ENCODE data around the gene CACNA1A. TPM values are rescaled to one million over a fixed set of nuclear protein-coding genes. Genes with fewer than 3 reads are reported as not detected.
"Not testable (repeated sequence)": the region's sequence is repeated elsewhere in the genome, so short reads cannot be mapped to it uniquely, and the experiment has no call there.

The CACNA1A gene
- total and polyA plus RNA-seq, 2 of the 13 experiments (the other 11 are each of a cell fraction or from before 2014, with no cell fraction given), result not detected

DNA sequence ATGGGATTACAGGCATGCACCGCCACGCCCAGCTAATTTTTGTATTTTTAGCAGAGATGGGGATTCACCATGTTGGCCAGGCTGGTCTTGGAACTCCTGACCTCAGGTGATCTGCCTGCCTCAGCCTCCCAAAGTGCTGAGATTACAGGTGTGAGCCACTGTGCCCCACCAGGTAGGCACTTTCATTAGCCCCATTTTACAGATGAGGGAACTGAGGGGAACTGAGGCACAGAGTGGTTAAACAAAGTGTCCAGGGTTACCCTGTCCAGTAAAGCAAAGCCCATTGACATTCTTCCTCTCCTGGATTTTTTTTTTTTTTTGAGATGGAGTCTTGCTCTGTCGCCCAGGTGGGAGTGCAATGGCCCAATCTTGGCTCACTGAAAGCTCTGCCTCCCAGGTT lies 340.1 kb downstream of the CACNA1A start:
- H3K4me1 ChIP-seq (ENCODE audit: insufficient read depth, low read length), result peaks cover 71% of the 10 kb centered on the region
- H3K4me2 ChIP-seq (ENCODE audit: low read depth, low read length); H3K79me2 ChIP-seq (ENCODE audit: insufficient read depth, low read length); DNase-seq (ENCODE audit: low spot score); CTCF ChIA-PET (ENCODE audit: low intra/inter-chr PET ratio, low total read pairs); H2AFZ ChIP-seq (ENCODE audit: low read length); H3K36me3 ChIP-seq (replicated peaks in 1 of 2; ENCODE audit: control insufficient read depth in 1 of 2, insufficient read depth in 2 of 2, low read length in 2 of 2); H4K20me1 ChIP-seq (ENCODE audit: insufficient read depth, low read length); BruUV-seq (replicated peaks); H3K4me3 ChIP-seq (replicated peaks in 1 of 3; ENCODE audit: insufficient read depth in 1 of 3, low read depth in 2 of 3, low read length in 3 of 3); FAIRE-seq; H3K27me3 ChIP-seq (ENCODE audit: control insufficient read depth in 1 of 2, insufficient read depth in 2 of 2, low read length in 2 of 2); H3K9me3 ChIP-seq (ENCODE audit: low read length); in situ Hi-C loops (cut with HindIII; ENCODE audit: extremely low pct_ligation_motif_present, low pct_unique_long_range_greater_than_20kb); H3K27ac ChIP-seq (ENCODE audit: extremely low read length, insufficient read depth, low read length); ATAC-seq; H3K9ac ChIP-seq (ENCODE audit: insufficient read depth, low read depth, low read length): not testable (repeated sequence)
- intact Hi-C loops (cut with micrococcal nuclease; ENCODE audit: unreplicated experiment), result loop anchor here (2.0 kb wide), 1 partner anchor 15 kb away; the partner anchor contains the start of genes IER2 and STX10
- TF ChIP-seq ZNF629 (CRISPR knock-in tag; conservative IDR thresholded peaks at IDR 0.05), result peak; percentile 73
- POLR2A ChIA-PET, result interaction anchor here (0.9 to 10.2 kb wide), 5 partner anchors 11 to 29 kb away, joined by 4 to 108 read pairs (median 35); partner anchors contain the start of genes IER2 and STX10
- 94% methylated on average over 3 of the region's 3 CpGs for WGBS (ENCODE audit: low lambda C conversion rate)

DNA sequence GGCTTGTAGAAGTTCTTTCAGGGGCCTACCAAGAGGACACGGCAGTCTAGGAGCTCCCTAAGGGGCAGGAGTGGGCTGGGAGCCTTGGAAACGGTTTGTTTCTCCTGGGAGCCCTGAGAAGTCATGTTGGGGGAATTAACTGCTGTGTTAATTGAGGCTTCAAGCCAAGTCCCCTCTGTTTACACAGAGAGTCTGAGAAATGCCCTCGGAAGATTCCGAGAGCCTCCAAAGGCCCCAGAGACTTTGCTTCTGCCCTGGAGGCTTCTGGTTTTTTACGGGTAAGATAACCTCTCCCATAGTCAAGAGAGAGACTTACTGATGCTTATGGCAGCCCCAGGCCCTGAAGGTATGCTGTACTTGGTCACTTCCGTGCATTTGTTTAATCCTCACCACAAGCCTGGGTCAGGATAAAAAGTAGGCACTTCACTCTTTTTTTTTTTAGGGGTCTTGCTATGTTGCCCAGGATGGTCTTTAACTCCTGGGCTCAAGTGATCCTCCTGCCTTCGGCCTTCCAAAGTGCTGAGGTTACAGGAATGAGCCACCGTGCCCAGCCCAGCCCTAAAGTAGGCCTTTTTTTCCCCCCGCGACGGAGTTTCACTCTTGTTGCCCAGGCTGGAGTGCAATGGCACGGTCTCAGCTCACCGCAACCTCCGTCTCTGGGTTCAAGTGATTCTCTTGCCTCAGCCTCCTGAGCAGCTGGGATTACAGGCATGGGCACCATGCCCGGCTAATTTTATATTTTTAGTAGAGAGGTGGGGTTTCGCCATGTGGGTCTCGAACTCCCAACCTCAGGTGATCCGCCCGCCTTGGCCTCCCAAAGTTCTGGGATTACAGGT lies 340.9 kb downstream of the CACNA1A start:
- H3K9ac ChIP-seq (ENCODE audit: insufficient read depth, low read depth, low read length), result peak overlapping the region; percentile 97
- ChIA-PET CTCF (ENCODE audit: low intra/inter-chr PET ratio, low total read pairs) (no interaction called here), POLR2A (interaction anchor here (0.9 to 10.2 kb wide), 8 partner anchors 10 to 112 kb away, joined by 3 to 108 read pairs (median 18); partner anchors contain the start of genes IER2 and STX10)
- no peak for FAIRE-seq
- H3K4me3 ChIP-seq (replicated peaks in 1 of 3; ENCODE audit: insufficient read depth in 1 of 3, low read depth in 2 of 3, low read length in 3 of 3), result peak overlapping the region in 1 of 3 experiments; percentile 81; a peak in 2 of 6 replicates
- H4K20me1 ChIP-seq (ENCODE audit: insufficient read depth, low read length), result no peaks in the 10 kb centered on the region
- 81% methylated on average over 18 of the region's 19 CpGs for WGBS (ENCODE audit: low lambda C conversion rate)
- H3K27ac ChIP-seq (ENCODE audit: extremely low read length, insufficient read depth, low read length), result peak overlapping the region; percentile 99
- no peaks in the 10 kb centered on the region for H3K36me3 ChIP-seq (replicated peaks in 1 of 2; ENCODE audit: control insufficient read depth in 1 of 2, insufficient read depth in 2 of 2, low read length in 2 of 2)
- intact Hi-C loops (cut with micrococcal nuclease; ENCODE audit: unreplicated experiment) (no loop called here), in situ Hi-C loops (cut with HindIII; ENCODE audit: extremely low pct_ligation_motif_present, low pct_unique_long_range_greater_than_20kb) (no loop called here)
- peak overlapping the region; percentile 100 for H3K4me2 ChIP-seq (ENCODE audit: low read depth, low read length)
- TF ChIP-seq ZNF562 (CRISPR knock-in tag; IDR thresholded peaks at IDR 0.05; ENCODE audit: borderline replicate concordance), result no peak
- TF ChIP-seq, protein P1, sequence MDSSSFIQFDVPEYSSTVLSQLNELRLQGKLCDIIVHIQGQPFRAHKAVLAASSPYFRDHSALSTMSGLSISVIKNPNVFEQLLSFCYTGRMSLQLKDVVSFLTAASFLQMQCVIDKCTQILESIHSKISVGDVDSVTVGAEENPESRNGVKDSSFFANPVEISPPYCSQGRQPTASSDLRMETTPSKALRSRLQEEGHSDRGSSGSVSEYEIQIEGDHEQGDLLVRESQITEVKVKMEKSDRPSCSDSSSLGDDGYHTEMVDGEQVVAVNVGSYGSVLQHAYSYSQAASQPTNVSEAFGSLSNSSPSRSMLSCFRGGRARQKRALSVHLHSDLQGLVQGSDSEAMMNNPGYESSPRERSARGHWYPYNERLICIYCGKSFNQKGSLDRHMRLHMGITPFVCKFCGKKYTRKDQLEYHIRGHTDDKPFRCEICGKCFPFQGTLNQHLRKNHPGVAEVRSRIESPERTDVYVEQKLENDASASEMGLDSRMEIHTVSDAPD (CRISPR knock-in tag; IDR thresholded peaks at IDR 0.05), result no peak
- TF ChIP-seq, protein P2, sequence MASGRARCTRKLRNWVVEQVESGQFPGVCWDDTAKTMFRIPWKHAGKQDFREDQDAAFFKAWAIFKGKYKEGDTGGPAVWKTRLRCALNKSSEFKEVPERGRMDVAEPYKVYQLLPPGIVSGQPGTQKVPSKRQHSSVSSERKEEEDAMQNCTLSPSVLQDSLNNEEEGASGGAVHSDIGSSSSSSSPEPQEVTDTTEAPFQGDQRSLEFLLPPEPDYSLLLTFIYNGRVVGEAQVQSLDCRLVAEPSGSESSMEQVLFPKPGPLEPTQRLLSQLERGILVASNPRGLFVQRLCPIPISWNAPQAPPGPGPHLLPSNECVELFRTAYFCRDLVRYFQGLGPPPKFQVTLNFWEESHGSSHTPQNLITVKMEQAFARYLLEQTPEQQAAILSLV (CRISPR knock-in tag; IDR thresholded peaks at IDR 0.05; ENCODE audit: borderline replicate concordance), result no peak
- no peak for TF ChIP-seq KDM3A (CRISPR knock-in tag; IDR thresholded peaks at IDR 0.05; ENCODE audit: low read depth)
- TF ChIP-seq, protein P3, sequence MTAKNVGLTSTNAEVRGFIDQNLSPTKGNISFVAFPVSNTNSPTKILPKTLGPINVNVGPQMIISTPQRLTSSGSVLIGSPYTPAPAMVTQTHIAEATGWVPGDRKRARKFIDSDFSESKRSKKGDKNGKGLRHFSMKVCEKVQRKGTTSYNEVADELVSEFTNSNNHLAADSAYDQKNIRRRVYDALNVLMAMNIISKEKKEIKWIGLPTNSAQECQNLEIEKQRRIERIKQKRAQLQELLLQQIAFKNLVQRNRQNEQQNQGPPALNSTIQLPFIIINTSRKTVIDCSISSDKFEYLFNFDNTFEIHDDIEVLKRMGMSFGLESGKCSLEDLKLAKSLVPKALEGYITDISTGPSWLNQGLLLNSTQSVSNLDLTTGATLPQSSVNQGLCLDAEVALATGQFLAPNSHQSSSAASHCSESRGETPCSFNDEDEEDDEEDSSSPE (CRISPR knock-in tag; IDR thresholded peaks at IDR 0.05), result no peak
- no peak for TF ChIP-seq DR1 (CRISPR knock-in tag; IDR thresholded peaks at IDR 0.05)
- H2AFZ ChIP-seq (ENCODE audit: low read length), result no peak overlapping the region
- BruUV-seq (replicated peaks), result no TSS peak
- no peaks in the 10 kb centered on the region for H3K79me2 ChIP-seq (ENCODE audit: insufficient read depth, low read length)
- no peaks in the 10 kb centered on the region for H3K9me3 ChIP-seq (ENCODE audit: low read length)
- no peak for ATAC-seq
- no peak for DNase-seq (ENCODE audit: low spot score)
- no peaks in the 10 kb centered on the region for H3K27me3 ChIP-seq (ENCODE audit: control insufficient read depth in 1 of 2, insufficient read depth in 2 of 2, low read length in 2 of 2)
- peaks cover 76% of the 10 kb centered on the region for H3K4me1 ChIP-seq (ENCODE audit: insufficient read depth, low read length)

All from HepG2 (cell line).